NB4 (cell line): ENCODE measurements around the gene PHKG1.
"Not testable (repeated sequence)": the region's sequence is repeated elsewhere in the genome, so short reads cannot be mapped to it uniquely, and the experiment has no call there.

Experiments used
- DNase-seq: peaks from one replicate; pipeline ENCODE4 v3.0.0; 2010; ENCODE audit warnings: low read depth
- H3K4me3 ChIP-seq: one replicate; pipeline ENCODE4 v1.5.1; 2011; ENCODE audit warnings: mild to moderate bottlenecking, low read depth, low read length, moderate library complexity
- CTCF ChIP-seq: IDR thresholded peaks from one replicate; pipeline ENCODE4 v1.5.1; 2012; ENCODE audit warnings: low read depth, low read length
- MAX ChIP-seq: IDR thresholded peaks from 2 replicates; pipeline ENCODE4 v1.6.1; 2011; ENCODE audit warnings: low read depth, low read length
- MYC ChIP-seq: IDR thresholded peaks from 2 replicates; pipeline ENCODE4 v1.6.1; 2011; ENCODE audit warnings: low read depth, low read length
- POLR2A ChIP-seq: IDR thresholded peaks from 2 replicates; pipeline ENCODE4 v1.6.1; 2011; ENCODE audit warnings: mild to moderate bottlenecking; ENCODE audit not compliant: insufficient read length; ENCODE audit errors: extremely low read depth

PHKG1 gene

GRCh38 chr7:56083150-56083785, 9.5 kb downstream of the PHKG1 start:
- DNase-seq: no peak
- no peak overlapping the region for H3K4me3 ChIP-seq
- TF ChIP-seq CTCF (no peak), MYC (no peak), MAX (no peak)

GRCh38 chr7:56081626-56082340, 11.0 kb downstream of the PHKG1 start:
- no peak for DNase-seq
- no peak overlapping the region for H3K4me3 ChIP-seq
- TF ChIP-seq CTCF: no peak
- TF ChIP-seq MYC: no peak
- TF ChIP-seq MAX: no peak
- TF ChIP-seq POLR2A: no peak

GRCh38 chr7:56080726-56081435, 11.9 kb downstream of the PHKG1 start:
- DNase-seq, H3K4me3 ChIP-seq: not testable (repeated sequence)

GRCh38 chr7:56079450-56080185, 13.1 kb downstream of the PHKG1 start:
- no peak for DNase-seq
- no peak for TF ChIP-seq MYC
- TF ChIP-seq POLR2A: no peak
- TF ChIP-seq CTCF: no peak
- TF ChIP-seq MAX: no peak
- H3K4me3 ChIP-seq: no peak overlapping the region

GRCh38 chr7:56078196-56078595, 14.6 kb downstream of the PHKG1 start:
- TF ChIP-seq CTCF (no peak), MAX (no peak), MYC (no peak), POLR2A (no peak)
- H3K4me3 ChIP-seq: no peak overlapping the region
- DNase-seq: no peak

- no peak for DNase-seq
- H3K4me3 ChIP-seq: no peak overlapping the region
Measured at GRCh38 chr7:56077681-56078080, 15.1 kb downstream of the PHKG1 start.

More at GRCh38 chr7:56077681-56078080, 15.1 kb downstream of the PHKG1 start:
- TF ChIP-seq POLR2A (no peak), MYC (no peak), CTCF (no peak), MAX (no peak)
